Transverse colon (tissue), 4 donors: ENCODE measurements around the gene DOCK2.
"Not testable (repeated sequence)": the region's sequence is repeated elsewhere in the genome, so short reads cannot be mapped to it uniquely, and the experiment has no call there.

Source experiments
- CTCF ChIP-seq, 5 experiments: fragments of 200-600 bp in 3 of 5; fragments of 450-650 bp in 2 of 5; sonication (generic) in 3 of 5; IDR thresholded peaks; 1 replicate in 2 of 5; 2 replicates in 3 of 5; pipeline ENCODE4 v1.5.1; 2016 to 2017; ENCODE audit warnings: antibody characterized with exemption in 5 of 5, inconsistent platforms in 3 of 5, mild to moderate bottlenecking in 2 of 5, moderate library complexity in 1 of 5
- POLR2A ChIP-seq: fragments of 450-650 bp; IDR thresholded peaks from one replicate; pipeline ENCODE4 v1.6.1; 2016; ENCODE audit warnings: antibody characterized with exemption, mild to moderate bottlenecking, moderate library complexity
- POLR2AphosphoS5 ChIP-seq, 3 donors: sonication (generic); formaldehyde crosslinking; IDR thresholded peaks; one replicate each; pipeline ENCODE4 v1.6.1; 2016; ENCODE audit warnings: antibody characterized with exemption in 3 of 3

- not testable (repeated sequence) for TF ChIP-seq CTCF (IDR thresholded peaks at IDR 0.05); POLR2AphosphoS5 (IDR thresholded peaks at IDR 0.05); POLR2A
Observed at GRCh38 chr5:169766943-169767342, 129.9 kb downstream of the DOCK2 start.
